MCF 10A (cell line): ENCODE results near the gene PGR. TPM values are rescaled to one million over a fixed set of nuclear protein-coding genes. Genes with fewer than 3 reads are reported as not detected.

Source experiments
- BruUV-seq: library from RNA; stranded (reverse); fragments of 400-500 nt; replicated peaks from 2 replicates; lab custom pipeline; 2021; lab: Mats Ljungman, UMichigan
- CTCF ChIA-PET: fragments of 300-600 bp; sonication (Branson Sonifier 250); formaldehyde crosslinking; extraction: SDS; loops from one replicate; lab custom pipeline; 2021; ENCODE audit warnings: antibody characterized with exemption, inconsistent platforms; lab: Yijun Ruan, JAX
- POLR2A ChIA-PET: fragments of 300-600, 350-650 bp; sonication (Branson Sonifier 250); formaldehyde crosslinking; extraction: SDS; loops from one replicate; lab custom pipeline; 2020; ENCODE audit warnings: antibody characterized with exemption, inconsistent platforms; lab: Yijun Ruan, JAX
- DNase-seq: peaks from one replicate; pipeline ENCODE4 v3.0.0-alpha.2; 2018; ENCODE audit not compliant: unreplicated experiment
- H3K27ac Mint-ChIP-seq: one replicate; pipeline ENCODE4 v1.8.0; 2022; ENCODE audit warnings: mild to moderate bottlenecking, low read depth, mixed read lengths; ENCODE audit not compliant: unreplicated experiment
- H3K27me3 Mint-ChIP-seq: one replicate; pipeline ENCODE4 v1.8.0; 2022; ENCODE audit warnings: mixed read lengths; ENCODE audit not compliant: insufficient read depth, unreplicated experiment
- H3K36me3 Mint-ChIP-seq: one replicate; pipeline ENCODE4 v1.8.0; 2022; ENCODE audit warnings: mild to moderate bottlenecking, moderate library complexity, mixed read lengths; ENCODE audit not compliant: insufficient read depth, unreplicated experiment
- H3K4me1 Mint-ChIP-seq: one replicate; pipeline ENCODE4 v1.8.0; 2022; ENCODE audit warnings: mixed read lengths; ENCODE audit not compliant: insufficient read depth, unreplicated experiment
- H3K4me3 Mint-ChIP-seq: one replicate; pipeline ENCODE4 v1.8.0; 2022; ENCODE audit warnings: mild to moderate bottlenecking, moderate library complexity, mixed read lengths; ENCODE audit not compliant: unreplicated experiment
- H3K9me3 Mint-ChIP-seq: one replicate; pipeline ENCODE4 v1.8.0; 2022; ENCODE audit warnings: mixed read lengths; ENCODE audit not compliant: unreplicated experiment
- CTCF ChIP-seq: fragments of 200-600 bp; IDR thresholded peaks from one replicate; pipeline ENCODE4 v1.8.0; 2022; ENCODE audit warnings: antibody characterized with exemption, mild to moderate bottlenecking; ENCODE audit not compliant: unreplicated experiment
- intact Hi-C: fragments of 100-400 bp; cut with micrococcal nuclease; formaldehyde crosslinking; loops from 2 replicates; pipeline ENCODE4 v1.14.1; 2022
- total RNA-seq: library from RNA; stranded (reverse); gene quantifications from 2 replicates; pipeline ENCODE4 v1.2.3, GENCODE V29; 2022

Gene PGR
- total RNA-seq, 1 experiment from 2014 or later, result not detected

- no peak for DNase-seq
- H3K4me3 Mint-ChIP-seq, result no peak overlapping the region
- POLR2A ChIA-PET, result no interaction called here
- intact Hi-C loops, result no loop called here
- H3K9me3 Mint-ChIP-seq, result no peaks in the 10 kb centered on the region
- H3K36me3 Mint-ChIP-seq, result no peaks in the 10 kb centered on the region
- no peaks in the 10 kb centered on the region for H3K4me1 Mint-ChIP-seq
- H3K27me3 Mint-ChIP-seq, result no peaks in the 10 kb centered on the region
- no TSS peak for BruUV-seq
- TF ChIP-seq CTCF, result no peak
- CTCF ChIA-PET, result no interaction called here
- no peak overlapping the region for H3K27ac Mint-ChIP-seq
These were observed 144.9 kb downstream of the PGR start for GRCh38 chr11:100984668-100985067.

DNA sequence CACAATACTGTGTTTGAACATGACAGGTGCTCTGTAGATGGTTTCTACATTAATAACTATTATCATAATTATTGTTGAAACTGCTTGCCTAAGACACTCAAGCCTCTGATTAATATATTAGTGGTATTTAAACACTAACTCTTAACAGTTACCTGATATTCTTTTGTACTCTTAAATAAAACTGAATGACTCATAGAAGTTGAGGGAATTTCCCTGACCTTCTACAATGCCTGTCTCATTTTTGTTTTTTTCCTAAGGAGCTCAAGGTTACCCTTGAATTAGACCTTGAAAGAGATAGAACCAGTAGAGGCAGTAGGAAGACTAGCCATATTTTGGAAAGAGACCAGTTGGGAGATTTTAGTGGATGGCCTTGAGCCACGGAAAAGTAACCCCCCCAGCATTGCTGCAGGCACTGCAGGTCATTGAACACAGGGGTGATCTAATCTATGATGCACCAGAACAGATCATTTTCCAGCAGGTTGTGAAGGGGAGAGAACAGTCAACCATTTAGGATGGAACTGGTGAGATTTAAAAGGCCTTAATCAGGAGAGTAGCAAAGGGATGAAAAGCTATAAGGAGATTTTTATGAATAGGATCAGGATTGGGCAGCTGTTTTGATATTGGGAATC lies 148.3 kb downstream of the PGR start:
- H3K4me1 Mint-ChIP-seq, result no peaks in the 10 kb centered on the region
- no peak overlapping the region for H3K4me3 Mint-ChIP-seq
- no peaks in the 10 kb centered on the region for H3K36me3 Mint-ChIP-seq
- no peak overlapping the region for H3K27ac Mint-ChIP-seq
- H3K9me3 Mint-ChIP-seq, result no peaks in the 10 kb centered on the region
- TF ChIP-seq CTCF, result no peak
- H3K27me3 Mint-ChIP-seq, result no peaks in the 10 kb centered on the region
- POLR2A ChIA-PET, result interaction anchor here (0.7 to 1.3 kb wide), 2 partner anchors 27 to 730 kb away, joined by 3 to 4 read pairs; no protein-coding TSS in a partner anchor
- intact Hi-C loops, result no loop called here
- CTCF ChIA-PET, result interaction anchor here (0.6 to 7.7 kb wide), 18 partner anchors 14 to 476 kb away, joined by 3 to 183 read pairs (median 4); no protein-coding TSS in a partner anchor
- no peak for DNase-seq
- BruUV-seq, result no TSS peak

DNA sequence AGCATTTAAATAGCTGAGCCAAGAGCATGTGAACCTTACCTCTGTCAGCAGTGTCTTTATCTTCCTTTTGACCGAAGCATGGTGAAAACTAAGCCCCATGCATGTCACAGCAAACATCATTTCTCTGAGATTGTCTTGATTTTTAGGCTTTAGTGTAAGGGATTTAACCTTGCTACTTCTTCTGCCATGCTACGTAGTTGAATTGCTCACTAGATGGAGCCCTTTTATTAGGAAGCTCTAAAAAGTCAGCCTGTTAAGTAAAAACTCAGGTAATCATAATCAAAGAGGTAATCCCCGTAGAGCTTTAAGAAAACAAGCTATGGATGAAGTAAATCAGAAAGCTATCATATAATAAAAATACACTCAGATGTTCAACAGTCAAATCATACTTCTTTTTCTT lies 149.5 kb downstream of the PGR start:
- intact Hi-C loops, result loop anchor here (1.0 kb wide), 1 partner anchor 456 kb away; no protein-coding TSS in a partner anchor
- Mint-ChIP-seq H3K27ac (no peak overlapping the region), H3K4me1 (no peaks in the 10 kb centered on the region), H3K27me3 (no peaks in the 10 kb centered on the region), H3K4me3 (no peak overlapping the region), H3K36me3 (no peaks in the 10 kb centered on the region), H3K9me3 (no peaks in the 10 kb centered on the region)
- no peak for TF ChIP-seq CTCF
- CTCF ChIA-PET, result interaction anchor here (0.6 to 7.7 kb wide), 26 partner anchors 19 to 1378 kb away, joined by 3 to 183 read pairs (median 4); no protein-coding TSS in a partner anchor
- no TSS peak for BruUV-seq
- DNase-seq, result peak; percentile 30
- POLR2A ChIA-PET, result no interaction called here
